NT2/D1 (cell line): ENCODE data around the gene KIF19.

Experiments
- SUZ12 ChIP-seq: IDR thresholded peaks from 2 replicates; pipeline ENCODE4 v1.6.1; 2011; ENCODE audit not compliant: insufficient read length, insufficient read depth; ENCODE audit errors: extremely low read depth
- ZNF274 ChIP-seq: IDR thresholded peaks from 2 replicates; pipeline ENCODE4 v1.6.1; 2011; ENCODE audit warnings: mild to moderate bottlenecking, low read depth, low read length

- TF ChIP-seq ZNF274 (no peak), SUZ12 (no peak)
These were observed 77.6 kb downstream of the KIF19 start for GRCh38 chr17:74403512-74404137.
